ENCODE measurements around the gene TOPBP1.
"Not testable (repeated sequence)": the region's sequence is repeated elsewhere in the genome, so short reads cannot be mapped to it uniquely, and the experiment has no call there.

TOPBP1 gene

GRCh38 chr3:133673746-133674145, 12.0 kb upstream of the TOPBP1 start:
- H3K27ac ChIP-seq (ENCODE audit: low read depth, low read length): no peak overlapping the region
- peaks cover 51% of the 10 kb centered on the region for H3K27me3 ChIP-seq (ENCODE audit: insufficient read depth, low read length)
- H2AFZ ChIP-seq (ENCODE audit: low read length, unreplicated experiment): no peak overlapping the region
- H3K4me3 ChIP-seq (ENCODE audit: low read depth, low read length): no peak overlapping the region
- no peaks in the 10 kb centered on the region for H3K36me3 ChIP-seq (ENCODE audit: insufficient read depth, low read length)
- no peaks in the 10 kb centered on the region for H3K79me2 ChIP-seq (ENCODE audit: control insufficient read depth, insufficient read depth, low read length, unreplicated experiment)
- no peaks in the 10 kb centered on the region for H3K4me1 ChIP-seq (ENCODE audit: control insufficient read depth, insufficient read depth, low read length, unreplicated experiment)

- Histone ChIP-seq H3K79me2 (ENCODE audit: control insufficient read depth, insufficient read depth, low read length, unreplicated experiment) (no peaks in the 10 kb centered on the region), H2AFZ (ENCODE audit: low read length, unreplicated experiment) (no peak overlapping the region), H3K36me3 (ENCODE audit: insufficient read depth, low read length) (no peaks in the 10 kb centered on the region), H3K27me3 (ENCODE audit: insufficient read depth, low read length) (peaks cover 51% of the 10 kb centered on the region), H3K4me1 (ENCODE audit: control insufficient read depth, insufficient read depth, low read length, unreplicated experiment) (no peaks in the 10 kb centered on the region), H3K27ac (ENCODE audit: low read depth, low read length) (no peak overlapping the region), H3K4me3 (ENCODE audit: low read depth, low read length) (no peak overlapping the region)
These were observed 10.7 kb upstream of the TOPBP1 start for GRCh38 chr3:133672461-133672860.

GRCh38 chr3:133670525-133670995, 8.8 kb upstream of the TOPBP1 start:
- H3K4me1 ChIP-seq (ENCODE audit: control insufficient read depth, insufficient read depth, low read length, unreplicated experiment): no peaks in the 10 kb centered on the region
- H3K79me2 ChIP-seq (ENCODE audit: control insufficient read depth, insufficient read depth, low read length, unreplicated experiment): no peaks in the 10 kb centered on the region
- no peak overlapping the region for H3K27ac ChIP-seq (ENCODE audit: low read depth, low read length)
- no peaks in the 10 kb centered on the region for H3K36me3 ChIP-seq (ENCODE audit: insufficient read depth, low read length)
- peaks cover 40% of the 10 kb centered on the region for H3K27me3 ChIP-seq (ENCODE audit: insufficient read depth, low read length)
- H3K4me3 ChIP-seq (ENCODE audit: low read depth, low read length): no peak overlapping the region
- no peak overlapping the region for H2AFZ ChIP-seq (ENCODE audit: low read length, unreplicated experiment)

GRCh38 chr3:133669949-133670524, 8.3 kb upstream of the TOPBP1 start:
- H3K27ac ChIP-seq (ENCODE audit: low read depth, low read length): no peak overlapping the region
- no peak overlapping the region for H2AFZ ChIP-seq (ENCODE audit: low read length, unreplicated experiment)
- no peaks in the 10 kb centered on the region for H3K4me1 ChIP-seq (ENCODE audit: control insufficient read depth, insufficient read depth, low read length, unreplicated experiment)
- no peaks in the 10 kb centered on the region for H3K79me2 ChIP-seq (ENCODE audit: control insufficient read depth, insufficient read depth, low read length, unreplicated experiment)
- peaks cover 35% of the 10 kb centered on the region for H3K27me3 ChIP-seq (ENCODE audit: insufficient read depth, low read length)
- H3K36me3 ChIP-seq (ENCODE audit: insufficient read depth, low read length): no peaks in the 10 kb centered on the region
- H3K4me3 ChIP-seq (ENCODE audit: low read depth, low read length): no peak overlapping the region

GRCh38 chr3:133667118-133667517, 5.4 kb upstream of the TOPBP1 start:
- H3K27ac ChIP-seq (ENCODE audit: low read depth, low read length): no peak overlapping the region
- H3K4me1 ChIP-seq (ENCODE audit: control insufficient read depth, insufficient read depth, low read length, unreplicated experiment): peaks cover 5% of the 10 kb centered on the region

GRCh38 chr3:133665188-133665587, 3.4 kb upstream of the TOPBP1 start:
- H3K27ac ChIP-seq (ENCODE audit: low read depth, low read length); H3K4me3 ChIP-seq (ENCODE audit: low read depth, low read length); H3K27me3 ChIP-seq (ENCODE audit: insufficient read depth, low read length); H2AFZ ChIP-seq (ENCODE audit: low read length, unreplicated experiment); H3K4me1 ChIP-seq (ENCODE audit: control insufficient read depth, insufficient read depth, low read length, unreplicated experiment); H3K36me3 ChIP-seq (ENCODE audit: insufficient read depth, low read length): not testable (repeated sequence)
- peaks cover 28% of the 10 kb centered on the region for H3K79me2 ChIP-seq (ENCODE audit: control insufficient read depth, insufficient read depth, low read length, unreplicated experiment)

More at GRCh38 chr3:133667118-133667517, 5.4 kb upstream of the TOPBP1 start:
- Histone ChIP-seq H3K4me3 (ENCODE audit: low read depth, low read length) (no peak overlapping the region), H3K36me3 (ENCODE audit: insufficient read depth, low read length) (no peaks in the 10 kb centered on the region), H2AFZ (ENCODE audit: low read length, unreplicated experiment) (no peak overlapping the region), H3K27me3 (ENCODE audit: insufficient read depth, low read length) (peaks cover 6% of the 10 kb centered on the region), H3K79me2 (ENCODE audit: control insufficient read depth, insufficient read depth, low read length, unreplicated experiment) (peaks cover 10% of the 10 kb centered on the region)

GRCh38 chr3:133663569-133664313, 2.0 kb upstream of the TOPBP1 start:
- Histone ChIP-seq H3K4me1 (ENCODE audit: control insufficient read depth, insufficient read depth, low read length, unreplicated experiment) (peaks cover 9% of the 10 kb centered on the region), H3K27ac (ENCODE audit: low read depth, low read length) (no peak overlapping the region), H2AFZ (ENCODE audit: low read length, unreplicated experiment) (no peak overlapping the region), H3K36me3 (ENCODE audit: insufficient read depth, low read length) (peaks cover 5% of the 10 kb centered on the region), H3K27me3 (ENCODE audit: insufficient read depth, low read length) (no peaks in the 10 kb centered on the region), H3K79me2 (ENCODE audit: control insufficient read depth, insufficient read depth, low read length, unreplicated experiment) (peaks cover 42% of the 10 kb centered on the region), H3K4me3 (ENCODE audit: low read depth, low read length) (no peak overlapping the region)

GRCh38 chr3:133662278-133662651, 524 bp upstream of the TOPBP1 start:
- Histone ChIP-seq H3K79me2 (ENCODE audit: control insufficient read depth, insufficient read depth, low read length, unreplicated experiment) (peaks cover 46% of the 10 kb centered on the region), H3K27ac (ENCODE audit: low read depth, low read length) (peak overlapping the region; percentile 72; the same call in 1 of the 2 replicates)

GRCh38 chr3:133659806-133660205, 1.9 kb downstream of the TOPBP1 start:
- Histone ChIP-seq H3K27ac (ENCODE audit: low read depth, low read length) (no peak overlapping the region), H2AFZ (ENCODE audit: low read length, unreplicated experiment) (no peak overlapping the region), H3K79me2 (ENCODE audit: control insufficient read depth, insufficient read depth, low read length, unreplicated experiment) (peaks cover 46% of the 10 kb centered on the region), H3K27me3 (ENCODE audit: insufficient read depth, low read length) (no peaks in the 10 kb centered on the region), H3K4me3 (ENCODE audit: low read depth, low read length) (peak overlapping the region; percentile 83), H3K36me3 (ENCODE audit: insufficient read depth, low read length) (peaks cover 29% of the 10 kb centered on the region), H3K4me1 (ENCODE audit: control insufficient read depth, insufficient read depth, low read length, unreplicated experiment) (peaks cover 9% of the 10 kb centered on the region)

More at GRCh38 chr3:133662278-133662651, 524 bp upstream of the TOPBP1 start:
- H3K36me3 ChIP-seq (ENCODE audit: insufficient read depth, low read length): peaks cover 12% of the 10 kb centered on the region
- H3K27me3 ChIP-seq (ENCODE audit: insufficient read depth, low read length): no peaks in the 10 kb centered on the region
- peak overlapping the region; percentile 83 for H3K4me3 ChIP-seq (ENCODE audit: low read depth, low read length)
- H3K4me1 ChIP-seq (ENCODE audit: control insufficient read depth, insufficient read depth, low read length, unreplicated experiment): peaks cover 9% of the 10 kb centered on the region
- peak overlapping the region; percentile 44 for H2AFZ ChIP-seq (ENCODE audit: low read length, unreplicated experiment)

- H2AFZ ChIP-seq (ENCODE audit: low read length, unreplicated experiment): no peak overlapping the region
- H3K36me3 ChIP-seq (ENCODE audit: insufficient read depth, low read length): peaks cover 48% of the 10 kb centered on the region
- H3K27me3 ChIP-seq (ENCODE audit: insufficient read depth, low read length): no peaks in the 10 kb centered on the region
- H3K27ac ChIP-seq (ENCODE audit: low read depth, low read length): no peak overlapping the region
- peaks cover 25% of the 10 kb centered on the region for H3K79me2 ChIP-seq (ENCODE audit: control insufficient read depth, insufficient read depth, low read length, unreplicated experiment)
- peaks cover 5% of the 10 kb centered on the region for H3K4me1 ChIP-seq (ENCODE audit: control insufficient read depth, insufficient read depth, low read length, unreplicated experiment)
- no peak overlapping the region for H3K4me3 ChIP-seq (ENCODE audit: low read depth, low read length)
These were observed 5.8 kb downstream of the TOPBP1 start for GRCh38 chr3:133655731-133656515.

Measured in ACC112 (cell line).